Measurements from ENCODE around the gene UXS1.
"Not testable (repeated sequence)": the region's sequence is repeated elsewhere in the genome, so short reads cannot be mapped to it uniquely, and the experiment has no call there.

DNA sequence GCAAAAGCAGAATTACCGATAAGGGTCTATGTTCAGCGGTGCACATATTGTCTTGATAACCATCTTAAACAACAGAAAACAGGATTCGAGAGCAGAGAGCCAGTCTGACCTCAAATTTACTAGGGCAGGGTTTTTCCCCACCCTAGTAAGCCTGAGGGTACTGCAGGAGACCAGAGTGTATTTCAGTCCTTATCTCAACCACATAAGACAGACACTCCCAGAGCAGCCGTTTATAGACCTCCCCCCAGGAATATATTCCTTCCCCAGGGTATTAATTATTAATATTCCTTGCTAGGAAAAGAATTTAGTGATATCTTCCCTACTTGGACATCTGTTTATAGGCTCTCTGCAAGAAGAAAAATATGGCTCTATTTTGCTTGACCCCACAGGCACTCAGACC lies 41.3 kb upstream of the UXS1 start:
- TF ChIP-seq, protein P1, sequence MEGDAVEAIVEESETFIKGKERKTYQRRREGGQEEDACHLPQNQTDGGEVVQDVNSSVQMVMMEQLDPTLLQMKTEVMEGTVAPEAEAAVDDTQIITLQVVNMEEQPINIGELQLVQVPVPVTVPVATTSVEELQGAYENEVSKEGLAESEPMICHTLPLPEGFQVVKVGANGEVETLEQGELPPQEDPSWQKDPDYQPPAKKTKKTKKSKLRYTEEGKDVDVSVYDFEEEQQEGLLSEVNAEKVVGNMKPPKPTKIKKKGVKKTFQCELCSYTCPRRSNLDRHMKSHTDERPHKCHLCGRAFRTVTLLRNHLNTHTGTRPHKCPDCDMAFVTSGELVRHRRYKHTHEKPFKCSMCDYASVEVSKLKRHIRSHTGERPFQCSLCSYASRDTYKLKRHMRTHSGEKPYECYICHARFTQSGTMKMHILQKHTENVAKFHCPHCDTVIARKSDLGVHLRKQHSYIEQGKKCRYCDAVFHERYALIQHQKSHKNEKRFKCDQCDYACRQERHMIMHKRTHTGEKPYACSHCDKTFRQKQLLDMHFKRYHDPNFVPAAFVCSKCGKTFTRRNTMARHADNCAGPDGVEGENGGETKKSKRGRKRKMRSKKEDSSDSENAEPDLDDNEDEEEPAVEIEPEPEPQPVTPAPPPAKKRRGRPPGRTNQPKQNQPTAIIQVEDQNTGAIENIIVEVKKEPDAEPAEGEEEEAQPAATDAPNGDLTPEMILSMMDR (IDR thresholded peaks at IDR 0.05): not testable (repeated sequence)
- TF ChIP-seq POLR2A (IDR thresholded peaks at IDR 0.05): not testable (repeated sequence)
